Right lobe of liver (tissue), 6 donors: Measurements from ENCODE around the gene SLMAP. TPM values are rescaled to one million over a fixed set of nuclear protein-coding genes. Genes with fewer than 3 reads are reported as not detected.

Experiments used
- ATAC-seq, 4 donors: fragments of 200-7000 bp; cut with Tn5 transposase; one replicate each; pipeline ENCODE4 v1.9.1; 2020; ENCODE audit warnings: mild to moderate bottlenecking in 4 of 4, moderate library complexity in 4 of 4
- DNase-seq, 3 donors: peaks; one replicate each; pipeline ENCODE4 v3.0.0-alpha.2; 2020
- H3K27ac ChIP-seq, 3 donors: fragments of 200-600 bp; one replicate each; pipeline ENCODE4 v1.8.0; 2022
- H3K27me3 ChIP-seq, 2 donors: fragments of 200-600 bp; one replicate each; pipeline ENCODE4 v1.8.0; 2022
- H3K36me3 ChIP-seq, 4 donors: fragments of 200-600 bp; sonication (generic) in 1 of 4; one replicate each; pipeline versions ENCODE4 v1.5.1 to v1.8.0; 2017 to 2022; ENCODE audit warnings: control low read depth in 1 of 4
- H3K4me1 ChIP-seq, 4 donors: fragments of 200-600 bp; sonication (generic) in 1 of 4; one replicate each; pipeline versions ENCODE4 v1.5.1 to v1.8.0; 2017 to 2022; ENCODE audit warnings: control low read depth in 1 of 4
- H3K4me3 ChIP-seq, 3 donors: fragments of 200-600 bp; one replicate each; pipeline ENCODE4 v1.8.0; 2022
- H3K9me3 ChIP-seq, 4 donors: fragments of 200-600 bp; sonication (generic) in 1 of 4; one replicate each; pipeline versions ENCODE4 v1.5.1 to v1.8.0; 2017 to 2022; ENCODE audit warnings: control low read depth in 1 of 4
- CTCF ChIP-seq, 4 donors: fragments of 200-600 bp in 3 of 4; fragments of 450-650 bp in 1 of 4; IDR thresholded peaks; one replicate each; pipeline versions ENCODE4 v1.5.1 to v1.8.0; 2016 to 2022; ENCODE audit warnings: antibody characterized with exemption in 4 of 4, mild to moderate bottlenecking in 2 of 4
- POLR2A ChIP-seq: fragments of 450-650 bp; IDR thresholded peaks from one replicate; pipeline ENCODE4 v1.6.1; 2017; ENCODE audit warnings: antibody characterized with exemption, mild to moderate bottlenecking
- WGBS: methylation state at CpG from one replicate; pipeline ENCODE4 v1.1.6; 2018; ENCODE audit warnings: low coverage, low lambda C conversion rate; ENCODE audit not compliant: insufficient coverage; ENCODE audit errors: missing lambda C conversion rate; 5-methylcytosine and 5-hydroxymethylcytosine counted together
- intact Hi-C, 2 donors: fragments of 100-400 bp; cut with DNase I; formaldehyde crosslinking; loops; one replicate each; pipeline versions ENCODE4 v1.11.2 to v1.14.1; 2022
- total RNA-seq, 6 experiments: library from RNA; depleted of rRNA in 2 of 6; stranded (reverse); fragments of >200 nt in 2 of 6; fragmentation: NEBNext Ultra II Directional in 3 of 6; extraction: Animal tissue kit (Norgen Biotek cat#: 25700) in 3 of 6; gene quantifications; one replicate each; pipeline versions ENCODE4 v1.1.0 to v1.2.4, GENCODE V29; 2016 to 2023
- donor health status: DM: no; HTN: yes; CAD: no.
- donor health status: DM: no; HTN: no; CAD: no.
- donor health status: DM: no; HTN: no; CAD: no.
- donor health status: DM: no; HTN: yes; CAD: no.
- donor health status: DM: no; HTN: yes; CAD: no.

Gene SLMAP
- total RNA-seq, 6 experiments from 2014 or later, result 21.1 to 34.9 (median 25.1) TPM

GRCh38 chr3:57951066-57951882 lies 195.2 kb downstream of the SLMAP start:
- Histone ChIP-seq H3K36me3 (no peaks in the 10 kb centered on the region), H3K9me3 (no peaks in the 10 kb centered on the region), H3K27ac (peak overlapping the region; percentile 16 to 67 (median 63)), H3K27me3 (no peaks in the 10 kb centered on the region), H3K4me1 (peaks cover 0 to 4% (median 0%) of the 10 kb centered on the region in 4 donors), H3K4me3 (no peak overlapping the region)
- DNase-seq, result peak; percentile 52 to 55 (median 55)
- peak; percentile 82 to 91 (median 86) for ATAC-seq
- 34% methylated on average over 6 of the region's 8 CpGs for WGBS
- intact Hi-C loops, result no loop called here
- TF ChIP-seq POLR2A (no peak), CTCF (IDR thresholded peaks at IDR 0.05) (no peak)

- H3K27me3 ChIP-seq, result no peaks in the 10 kb centered on the region
- peaks cover 0 to 4% (median 0%) of the 10 kb centered on the region in 4 donors for H3K4me1 ChIP-seq
- H3K9me3 ChIP-seq, result no peaks in the 10 kb centered on the region
- H3K36me3 ChIP-seq, result no peaks in the 10 kb centered on the region
- intact Hi-C loops, result no loop called here
- no peak overlapping the region for H3K4me3 ChIP-seq
- no peak for DNase-seq
- TF ChIP-seq POLR2A, result no peak
- no peak for TF ChIP-seq CTCF (IDR thresholded peaks at IDR 0.05)
- peak overlapping the region; percentile 26 to 67 (median 63) for H3K27ac ChIP-seq
- peak; percentile 28 to 61 (median 46) for ATAC-seq
- no CpG with 5 or more reads among the region's 4 CpGs for WGBS
Observed at GRCh38 chr3:57952208-57952631, 196.1 kb downstream of the SLMAP start.

- H3K27ac ChIP-seq, result peak overlapping the region; percentile 26 to 67 (median 50)
Observed at GRCh38 chr3:57952651-57953050, 196.5 kb downstream of the SLMAP start.

GRCh38 chr3:57953576-57953975 lies 197.5 kb downstream of the SLMAP start:
- no peak for TF ChIP-seq CTCF (IDR thresholded peaks at IDR 0.05)
- TF ChIP-seq POLR2A, result no peak
- Histone ChIP-seq H3K27me3 (no peaks in the 10 kb centered on the region), H3K36me3 (no peaks in the 10 kb centered on the region), H3K9me3 (no peaks in the 10 kb centered on the region), H3K27ac (no peak overlapping the region), H3K4me3 (no peak overlapping the region), H3K4me1 (peaks cover 0 to 4% (median 0%) of the 10 kb centered on the region in 4 donors)
- DNase-seq (no peak), ATAC-seq (peak in 1 of 4 donors; percentile 19)
- intact Hi-C loops, result no loop called here
- 78% methylated on average over 7 of the region's 7 CpGs for WGBS

More at GRCh38 chr3:57952651-57953050, 196.5 kb downstream of the SLMAP start:
- Histone ChIP-seq H3K27me3 (no peaks in the 10 kb centered on the region), H3K9me3 (no peaks in the 10 kb centered on the region), H3K36me3 (no peaks in the 10 kb centered on the region), H3K4me3 (no peak overlapping the region), H3K4me1 (peaks cover 0 to 4% (median 0%) of the 10 kb centered on the region in 4 donors)
- intact Hi-C loops, result no loop called here
- WGBS, result 59% methylated on average over 4 of the region's 5 CpGs
- no peak for TF ChIP-seq POLR2A
- ATAC-seq (no peak), DNase-seq (no peak)
